OCI-LY7 (cell line): ENCODE data around the gene FAM174B.

ENCODE experiments used
- EZH2phosphoT487 ChIP-seq: fragments of 200-600 bp; sonication (generic); IDR thresholded peaks from 2 replicates; pipeline ENCODE4 v1.6.1; 2018; ENCODE audit warnings: low read depth, borderline replicate concordance, mild to moderate bottlenecking, mixed run types, antibody characterized with exemption, low read length, moderate library complexity, mixed read lengths
- TF ChIP-seq, protein P1 (sequence below): fragments of 200-600 bp; sonication (generic); conservative IDR thresholded peaks from 2 replicates; pipeline ENCODE4 v1.5.1; 2014; ENCODE audit warnings: mild to moderate bottlenecking, antibody characterized with exemption, low read length, moderate library complexity, mixed read lengths

DNA sequence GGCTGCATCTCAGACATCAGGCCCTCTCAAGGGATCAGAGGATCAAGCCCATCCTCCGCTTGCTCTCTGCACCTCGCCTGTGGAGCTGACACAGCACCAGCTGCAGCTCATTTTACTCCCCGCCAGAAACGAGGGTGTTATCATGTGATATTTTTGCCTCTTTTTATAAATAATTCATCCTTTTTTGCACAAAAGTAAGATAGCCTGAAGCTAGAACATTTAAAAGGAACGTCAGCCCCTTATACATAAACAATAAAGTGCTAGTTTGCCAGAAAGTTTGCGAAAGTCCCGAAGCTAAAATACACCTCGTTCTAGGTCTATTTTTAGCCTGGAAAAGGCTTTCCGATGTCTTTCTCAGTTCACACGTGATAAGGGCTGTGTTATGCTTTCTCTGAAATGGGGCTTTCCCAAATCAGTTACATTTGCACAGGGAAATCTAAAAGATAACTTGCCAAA is 9.6 kb upstream of the FAM174B start:
- TF ChIP-seq, protein P1, sequence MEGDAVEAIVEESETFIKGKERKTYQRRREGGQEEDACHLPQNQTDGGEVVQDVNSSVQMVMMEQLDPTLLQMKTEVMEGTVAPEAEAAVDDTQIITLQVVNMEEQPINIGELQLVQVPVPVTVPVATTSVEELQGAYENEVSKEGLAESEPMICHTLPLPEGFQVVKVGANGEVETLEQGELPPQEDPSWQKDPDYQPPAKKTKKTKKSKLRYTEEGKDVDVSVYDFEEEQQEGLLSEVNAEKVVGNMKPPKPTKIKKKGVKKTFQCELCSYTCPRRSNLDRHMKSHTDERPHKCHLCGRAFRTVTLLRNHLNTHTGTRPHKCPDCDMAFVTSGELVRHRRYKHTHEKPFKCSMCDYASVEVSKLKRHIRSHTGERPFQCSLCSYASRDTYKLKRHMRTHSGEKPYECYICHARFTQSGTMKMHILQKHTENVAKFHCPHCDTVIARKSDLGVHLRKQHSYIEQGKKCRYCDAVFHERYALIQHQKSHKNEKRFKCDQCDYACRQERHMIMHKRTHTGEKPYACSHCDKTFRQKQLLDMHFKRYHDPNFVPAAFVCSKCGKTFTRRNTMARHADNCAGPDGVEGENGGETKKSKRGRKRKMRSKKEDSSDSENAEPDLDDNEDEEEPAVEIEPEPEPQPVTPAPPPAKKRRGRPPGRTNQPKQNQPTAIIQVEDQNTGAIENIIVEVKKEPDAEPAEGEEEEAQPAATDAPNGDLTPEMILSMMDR = no peak
- TF ChIP-seq EZH2phosphoT487 = no peak
